Neural progenitor cell (in vitro differentiated cells): ENCODE results near the gene GALNT2. TPM values are rescaled to one million over a fixed set of nuclear protein-coding genes. Genes with fewer than 3 reads are reported as not detected.

Source experiments
- DNase-seq: peaks from one replicate; pipeline ENCODE4 v3.0.0-alpha.2; 2016; ENCODE audit warnings: low spot score
- H2AFZ ChIP-seq: fragments of 200-600 bp; sonication (generic); replicated peaks from 2 replicates; pipeline ENCODE4 v1.6.1; 2016; ENCODE audit warnings: antibody characterized with exemption
- H3F3A ChIP-seq: fragments of 200-600 bp; sonication (generic); 2 replicates; pipeline ENCODE4 v1.6.1; 2016; ENCODE audit warnings: antibody characterized with exemption, low read depth
- H3K27ac ChIP-seq: fragments of 200-600 bp; sonication (generic); 2 replicates; pipeline ENCODE4 v1.5.1; 2016; ENCODE audit warnings: mild to moderate bottlenecking
- H3K27me3 ChIP-seq: fragments of 200-600 bp; sonication (generic); 2 replicates; pipeline ENCODE4 v1.6.1; 2016; ENCODE audit warnings: mild to moderate bottlenecking, moderate library complexity
- H3K36me3 ChIP-seq: fragments of 200-600 bp; sonication (generic); 2 replicates; pipeline ENCODE4 v1.5.1; 2016
- H3K4me1 ChIP-seq: fragments of 200-600 bp; sonication (generic); 2 replicates; pipeline ENCODE4 v1.6.1; 2016; ENCODE audit warnings: mixed run types
- H3K4me2 ChIP-seq: fragments of 200-600 bp; sonication (generic); 2 replicates; pipeline ENCODE4 v1.6.1; 2016
- H3K4me3 ChIP-seq: fragments of 200-600 bp; sonication (generic); 2 replicates; pipeline ENCODE4 v1.5.1; 2016
- H3K79me2 ChIP-seq: fragments of 200-600 bp; sonication (generic); 2 replicates; pipeline ENCODE4 v1.6.1; 2016; ENCODE audit warnings: low read depth
- H3K9ac ChIP-seq: fragments of 200-600 bp; sonication (generic); 2 replicates; pipeline ENCODE4 v1.6.1; 2016
- H3K9me3 ChIP-seq: fragments of 200-600 bp; sonication (generic); 2 replicates; pipeline ENCODE4 v1.5.1; 2016; ENCODE audit warnings: low read depth
- H4K20me1 ChIP-seq: fragments of 200-600 bp; sonication (generic); 2 replicates; pipeline ENCODE4 v1.6.1; 2016; ENCODE audit warnings: low read depth
- H3K27ac Mint-ChIP-seq: 3 replicates; pipeline ENCODE4 v1.8.0; 2021; ENCODE audit warnings: mixed read lengths
- H3K27me3 Mint-ChIP-seq: 2 replicates; pipeline ENCODE4 v1.8.0; 2022; ENCODE audit warnings: low read depth, mild to moderate bottlenecking, inconsistent platforms, moderate library complexity, mixed read lengths; ENCODE audit not compliant: insufficient read depth
- H3K36me3 Mint-ChIP-seq: 3 replicates; pipeline ENCODE4 v1.8.0; 2021; ENCODE audit warnings: mixed read lengths
- H3K4me1 Mint-ChIP-seq: 3 replicates; pipeline ENCODE4 v1.8.0; 2021; ENCODE audit warnings: mixed read lengths
- H3K4me3 Mint-ChIP-seq: 3 replicates; pipeline ENCODE4 v1.8.0; 2021; ENCODE audit warnings: mild to moderate bottlenecking, moderate library complexity, mixed read lengths
- H3K9me3 Mint-ChIP-seq: 3 replicates; pipeline ENCODE4 v1.8.0; 2020; ENCODE audit warnings: mixed read lengths
- EZH2 ChIP-seq: fragments of 200-600 bp; sonication (generic); IDR thresholded peaks from 2 replicates; pipeline ENCODE4 v1.6.1; 2017; ENCODE audit warnings: antibody characterized with exemption, mild to moderate bottlenecking, moderate library complexity
- EZH2phosphoT487 ChIP-seq: fragments of 200-600 bp; sonication (generic); IDR thresholded peaks from 2 replicates; pipeline ENCODE4 v1.6.1; 2017; ENCODE audit warnings: antibody characterized with exemption
- total RNA-seq: library from RNA; depleted of rRNA; stranded (reverse); fragments of >200 nt; gene quantifications from 2 replicates; pipeline ENCODE4 v1.2.3, GENCODE V29; 2015; ENCODE audit warnings: low replicate concordance
- TF ChIP-seq, protein P1 (sequence below): fragments of 200-600 bp; sonication (generic); IDR thresholded peaks from 2 replicates; pipeline ENCODE4 v1.5.1; 2017; ENCODE audit warnings: antibody characterized with exemption, mild to moderate bottlenecking

GALNT2 gene
- total RNA-seq, 1 donor from 2014 or later, result 37.6 TPM

DNA sequence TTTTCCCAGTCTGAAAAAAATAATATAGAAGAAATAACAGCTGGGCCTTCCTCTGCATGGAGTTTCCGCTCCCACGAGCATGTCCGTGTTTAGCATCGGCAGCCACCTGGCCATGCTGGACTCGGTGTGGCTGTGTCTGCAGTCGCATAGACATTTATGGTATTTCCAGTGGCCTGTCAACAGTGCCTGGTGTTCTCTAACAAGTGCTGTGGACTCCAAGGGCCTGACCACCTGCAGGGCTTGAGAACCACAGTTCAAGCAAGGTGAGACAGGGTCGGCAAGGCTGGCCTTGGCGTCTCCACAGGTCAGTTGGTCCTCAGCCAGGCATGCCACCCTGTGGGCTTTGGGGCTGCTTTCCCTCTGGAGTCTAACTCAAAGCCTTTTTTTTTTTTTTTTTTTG, 234.3 kb downstream of the GALNT2 start:
- no peaks in the 10 kb centered on the region for H3K36me3 ChIP-seq
- H3K4me3 ChIP-seq, result no peak overlapping the region
- no peaks in the 10 kb centered on the region for H3F3A ChIP-seq
- no peaks in the 10 kb centered on the region for H3K4me1 ChIP-seq
- H3K27me3 ChIP-seq, result no peaks in the 10 kb centered on the region
- DNase-seq, result no peak
- Mint-ChIP-seq H3K27me3 (peaks cover 8% of the 10 kb centered on the region), H3K27ac (no peak overlapping the region), H3K4me1 (peaks cover 12% of the 10 kb centered on the region), H3K36me3 (no peaks in the 10 kb centered on the region), H3K9me3 (peaks cover 7% of the 10 kb centered on the region), H3K4me3 (no peak overlapping the region)
- no peaks in the 10 kb centered on the region for H3K79me2 ChIP-seq
- TF ChIP-seq EZH2phosphoT487 (no peak), EZH2 (no peak)
- TF ChIP-seq, protein P1, sequence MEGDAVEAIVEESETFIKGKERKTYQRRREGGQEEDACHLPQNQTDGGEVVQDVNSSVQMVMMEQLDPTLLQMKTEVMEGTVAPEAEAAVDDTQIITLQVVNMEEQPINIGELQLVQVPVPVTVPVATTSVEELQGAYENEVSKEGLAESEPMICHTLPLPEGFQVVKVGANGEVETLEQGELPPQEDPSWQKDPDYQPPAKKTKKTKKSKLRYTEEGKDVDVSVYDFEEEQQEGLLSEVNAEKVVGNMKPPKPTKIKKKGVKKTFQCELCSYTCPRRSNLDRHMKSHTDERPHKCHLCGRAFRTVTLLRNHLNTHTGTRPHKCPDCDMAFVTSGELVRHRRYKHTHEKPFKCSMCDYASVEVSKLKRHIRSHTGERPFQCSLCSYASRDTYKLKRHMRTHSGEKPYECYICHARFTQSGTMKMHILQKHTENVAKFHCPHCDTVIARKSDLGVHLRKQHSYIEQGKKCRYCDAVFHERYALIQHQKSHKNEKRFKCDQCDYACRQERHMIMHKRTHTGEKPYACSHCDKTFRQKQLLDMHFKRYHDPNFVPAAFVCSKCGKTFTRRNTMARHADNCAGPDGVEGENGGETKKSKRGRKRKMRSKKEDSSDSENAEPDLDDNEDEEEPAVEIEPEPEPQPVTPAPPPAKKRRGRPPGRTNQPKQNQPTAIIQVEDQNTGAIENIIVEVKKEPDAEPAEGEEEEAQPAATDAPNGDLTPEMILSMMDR, result no peak
- no peak overlapping the region for H3K9ac ChIP-seq
- no peaks in the 10 kb centered on the region for H4K20me1 ChIP-seq
- H3K27ac ChIP-seq, result no peak overlapping the region
- no peak overlapping the region for H2AFZ ChIP-seq
- no peaks in the 10 kb centered on the region for H3K9me3 ChIP-seq
- H3K4me2 ChIP-seq, result no peak overlapping the region

DNA sequence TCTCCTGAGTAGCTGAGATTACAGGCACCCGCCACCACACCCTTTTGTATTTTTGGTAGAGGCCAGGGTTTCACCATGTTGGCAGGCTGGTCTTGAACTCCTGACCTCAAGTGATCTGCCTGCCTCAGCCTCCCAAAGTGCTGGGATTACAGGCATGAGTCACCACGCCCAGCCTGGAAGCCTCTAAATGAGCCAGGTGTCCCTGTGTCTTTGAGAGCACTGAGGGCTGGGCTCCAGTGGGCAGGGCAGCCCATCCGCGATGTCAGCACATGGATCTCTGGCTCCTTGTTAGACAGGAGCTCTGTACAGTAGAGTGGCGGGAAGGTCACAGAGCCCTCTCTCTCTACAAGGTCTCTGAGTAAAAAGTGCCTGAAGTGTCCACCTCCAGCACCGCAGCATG, 234.8 kb downstream of the GALNT2 start:
- no peak overlapping the region for H3K4me3 ChIP-seq
- H3K27ac Mint-ChIP-seq, result no peak overlapping the region

DNA sequence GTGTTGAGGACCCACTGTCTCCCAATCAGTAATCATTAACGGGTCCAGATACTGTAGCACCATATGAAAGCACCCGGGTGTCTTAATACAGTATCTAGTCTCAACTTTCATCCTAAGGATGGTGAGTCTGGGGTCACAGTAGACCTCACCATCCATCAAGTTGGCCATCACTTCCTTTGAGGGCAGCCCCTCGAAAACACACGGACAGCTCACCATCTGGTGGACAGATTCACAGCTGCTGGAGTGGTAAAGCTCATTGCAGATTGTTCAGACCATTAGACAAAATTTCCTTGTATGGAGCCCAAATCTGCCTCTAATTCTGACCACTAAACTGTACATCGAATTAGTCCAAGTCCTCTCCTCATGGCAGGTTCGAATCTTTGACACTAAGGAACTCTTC, 236.0 kb downstream of the GALNT2 start:
- H3K9me3 ChIP-seq, result no peaks in the 10 kb centered on the region
- peaks cover 3% of the 10 kb centered on the region for H3K4me1 ChIP-seq
- no peaks in the 10 kb centered on the region for H3K36me3 ChIP-seq
- H3K9ac ChIP-seq, result no peak overlapping the region
- Mint-ChIP-seq H3K4me3 (no peak overlapping the region), H3K9me3 (peaks cover 2% of the 10 kb centered on the region), H3K36me3 (no peaks in the 10 kb centered on the region), H3K27ac (no peak overlapping the region), H3K4me1 (peaks cover 15% of the 10 kb centered on the region), H3K27me3 (peaks cover 10% of the 10 kb centered on the region)
- H4K20me1 ChIP-seq, result no peaks in the 10 kb centered on the region
- H3F3A ChIP-seq, result peaks cover 4% of the 10 kb centered on the region
- H3K27me3 ChIP-seq, result no peaks in the 10 kb centered on the region
- H3K27ac ChIP-seq, result no peak overlapping the region
- no peak overlapping the region for H3K4me2 ChIP-seq
- H2AFZ ChIP-seq, result no peak overlapping the region
- TF ChIP-seq, protein P1, result peak; percentile 12
- no peak for TF ChIP-seq EZH2phosphoT487
- H3K79me2 ChIP-seq, result no peaks in the 10 kb centered on the region
- H3K4me3 ChIP-seq, result no peak overlapping the region
- DNase-seq, result no peak

More for the DNA sequence above, 234.8 kb downstream of the GALNT2 start:
- Histone ChIP-seq H3K4me1 (no peaks in the 10 kb centered on the region), H4K20me1 (no peaks in the 10 kb centered on the region), H2AFZ (no peak overlapping the region), H3K27ac (no peak overlapping the region), H3K9me3 (no peaks in the 10 kb centered on the region), H3K9ac (no peak overlapping the region), H3K4me2 (no peak overlapping the region), H3K36me3 (no peaks in the 10 kb centered on the region), H3K79me2 (no peaks in the 10 kb centered on the region), H3K27me3 (no peaks in the 10 kb centered on the region), H3F3A (peaks cover under 1% of the 10 kb centered on the region)
- H3K36me3 Mint-ChIP-seq, result no peaks in the 10 kb centered on the region
- peaks cover 7% of the 10 kb centered on the region for H3K9me3 Mint-ChIP-seq
- DNase-seq, result no peak
- H3K4me3 Mint-ChIP-seq, result no peak overlapping the region
- peaks cover 8% of the 10 kb centered on the region for H3K27me3 Mint-ChIP-seq
- TF ChIP-seq EZH2phosphoT487 (no peak), EZH2 (no peak)
- TF ChIP-seq, protein P1, result no peak
- H3K4me1 Mint-ChIP-seq, result peaks cover 12% of the 10 kb centered on the region
